NT2/D1 (cell line): ENCODE results near the gene RUNX2.

ENCODE experiments used
- DNase-seq: peaks from one replicate; pipeline ENCODE4 v3.0.0-alpha.2; 2011; ENCODE audit warnings: low read depth, low spot score
- H3K27me3 ChIP-seq: 2 replicates; pipeline ENCODE4 v1.6.0; 2011; ENCODE audit warnings: mild to moderate bottlenecking; ENCODE audit not compliant: insufficient read length, insufficient read depth
- H3K36me3 ChIP-seq: 2 replicates; pipeline ENCODE4 v1.6.1; 2011; ENCODE audit warnings: mild to moderate bottlenecking, low read length, mixed read lengths; ENCODE audit not compliant: insufficient read depth, insufficient read length
- H3K4me1 ChIP-seq: 2 replicates; pipeline ENCODE4 v1.5.1; 2011; ENCODE audit not compliant: insufficient read depth, insufficient read length
- H3K4me3 ChIP-seq: 2 replicates; pipeline ENCODE4 v1.5.1; 2011; ENCODE audit warnings: low read depth; ENCODE audit not compliant: insufficient read length
- H3K9ac ChIP-seq: 2 replicates; pipeline ENCODE4 v1.6.0; 2011; ENCODE audit warnings: low read depth; ENCODE audit not compliant: insufficient read length
- H3K9me3 ChIP-seq: 2 replicates; pipeline ENCODE4 v1.5.1; 2011; ENCODE audit warnings: mild to moderate bottlenecking, low read length; ENCODE audit not compliant: insufficient read depth
- SUZ12 ChIP-seq: IDR thresholded peaks from 2 replicates; pipeline ENCODE4 v1.6.1; 2011; ENCODE audit not compliant: insufficient read length, insufficient read depth; ENCODE audit errors: extremely low read depth
- YY1 ChIP-seq: IDR thresholded peaks from 2 replicates; pipeline ENCODE4 v1.6.1; 2011; ENCODE audit not compliant: insufficient read length, insufficient read depth
- ZNF274 ChIP-seq: IDR thresholded peaks from 2 replicates; pipeline ENCODE4 v1.6.1; 2011; ENCODE audit warnings: mild to moderate bottlenecking, low read depth, low read length

RUNX2 gene

DNA sequence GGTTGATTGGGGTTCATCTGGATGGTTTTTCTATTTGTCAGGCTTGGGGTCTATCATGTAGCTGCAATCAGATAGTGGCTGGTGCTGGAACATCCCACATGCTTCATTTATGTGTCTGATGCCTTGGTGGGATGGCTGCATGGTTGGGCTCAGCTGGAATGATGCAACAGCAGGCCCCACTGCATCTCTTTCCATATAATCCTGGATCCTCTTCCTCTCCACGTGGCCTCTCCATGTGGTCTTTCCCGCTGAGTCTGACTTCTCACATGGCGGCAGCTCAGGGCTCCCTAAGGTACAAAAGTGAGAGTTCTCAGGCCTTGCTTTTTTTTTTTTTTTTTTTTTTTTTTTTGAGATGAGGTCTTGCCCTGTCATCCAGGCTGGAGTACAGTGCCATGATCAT, 114.6 kb downstream of the RUNX2 start:
- Histone ChIP-seq H3K9ac (no peak overlapping the region), H3K27me3 (no peaks in the 10 kb centered on the region), H3K4me1 (no peaks in the 10 kb centered on the region), H3K4me3 (no peak overlapping the region), H3K9me3 (no peaks in the 10 kb centered on the region), H3K36me3 (peaks cover 21% of the 10 kb centered on the region)
- no peak for DNase-seq
- no peak for TF ChIP-seq ZNF274
- TF ChIP-seq SUZ12, result no peak
- no peak for TF ChIP-seq YY1

DNA sequence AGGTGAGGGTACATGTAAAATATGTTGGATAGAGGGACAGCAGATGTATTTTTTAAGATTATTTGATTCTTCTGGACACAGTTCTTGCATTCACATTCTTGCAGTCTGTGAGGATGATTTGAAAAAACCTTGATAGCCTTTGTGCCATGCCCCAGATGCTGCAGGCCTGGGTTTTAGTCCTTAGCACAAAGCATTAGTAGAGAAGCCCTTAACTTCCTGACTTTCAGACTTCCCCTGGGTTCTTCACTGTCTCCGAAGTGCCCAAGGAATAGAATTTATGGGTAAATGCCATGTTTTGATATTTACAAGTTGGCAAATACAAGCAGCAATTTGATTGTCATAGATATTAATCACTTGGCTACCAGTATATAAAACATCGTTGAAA, 117.2 kb downstream of the RUNX2 start:
- H3K4me1 ChIP-seq, result no peaks in the 10 kb centered on the region
- no peak overlapping the region for H3K9ac ChIP-seq
- TF ChIP-seq YY1 (no peak), SUZ12 (no peak), ZNF274 (no peak)
- H3K4me3 ChIP-seq, result no peak overlapping the region
- H3K9me3 ChIP-seq, result no peaks in the 10 kb centered on the region
- peaks cover 18% of the 10 kb centered on the region for H3K36me3 ChIP-seq
- no peak for DNase-seq
- H3K27me3 ChIP-seq, result no peaks in the 10 kb centered on the region

DNA sequence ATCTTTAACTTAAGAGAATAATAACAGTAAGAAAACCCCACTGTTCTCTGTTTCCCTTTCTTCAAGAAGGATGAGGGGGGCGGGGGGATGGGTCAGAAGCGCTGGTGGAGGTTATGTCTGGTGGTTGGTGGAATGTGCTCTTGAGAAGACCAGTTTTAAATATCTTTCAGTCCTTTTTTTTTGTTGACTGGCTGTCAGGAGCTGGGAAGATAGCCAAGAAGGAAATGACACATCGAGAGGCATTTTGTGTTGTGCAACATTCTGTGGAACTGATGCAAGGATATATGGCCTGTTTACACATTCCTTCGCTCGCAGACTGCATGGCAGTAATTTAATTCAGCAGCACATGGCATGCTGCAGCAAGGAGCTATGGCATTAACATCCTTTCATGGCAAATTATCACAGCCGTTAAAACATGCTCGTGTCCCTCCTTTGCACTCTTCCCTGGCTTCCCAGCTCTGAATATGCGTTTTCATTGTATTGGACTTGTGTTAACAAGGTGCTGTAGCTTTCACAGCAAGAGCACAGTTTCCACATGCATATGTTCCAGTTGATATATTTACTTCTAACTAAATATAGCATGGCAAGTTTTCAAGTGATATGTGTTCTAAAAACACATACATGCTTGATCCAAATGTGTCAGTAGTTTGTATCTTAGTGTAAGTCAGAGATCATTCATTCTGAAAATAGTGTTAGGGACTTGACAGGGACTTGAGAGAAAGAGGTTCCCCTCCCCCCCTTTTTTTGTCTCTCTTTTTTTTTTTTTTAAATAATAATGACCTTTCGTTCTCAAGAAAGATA, 117.8 kb downstream of the RUNX2 start:
- H3K9me3 ChIP-seq, result no peaks in the 10 kb centered on the region
- no peak for DNase-seq
- no peak overlapping the region for H3K9ac ChIP-seq
- no peaks in the 10 kb centered on the region for H3K4me1 ChIP-seq
- H3K36me3 ChIP-seq, result peaks cover 23% of the 10 kb centered on the region
- TF ChIP-seq SUZ12 (no peak), YY1 (no peak), ZNF274 (no peak)
- no peak overlapping the region for H3K4me3 ChIP-seq
- H3K27me3 ChIP-seq, result no peaks in the 10 kb centered on the region

DNA sequence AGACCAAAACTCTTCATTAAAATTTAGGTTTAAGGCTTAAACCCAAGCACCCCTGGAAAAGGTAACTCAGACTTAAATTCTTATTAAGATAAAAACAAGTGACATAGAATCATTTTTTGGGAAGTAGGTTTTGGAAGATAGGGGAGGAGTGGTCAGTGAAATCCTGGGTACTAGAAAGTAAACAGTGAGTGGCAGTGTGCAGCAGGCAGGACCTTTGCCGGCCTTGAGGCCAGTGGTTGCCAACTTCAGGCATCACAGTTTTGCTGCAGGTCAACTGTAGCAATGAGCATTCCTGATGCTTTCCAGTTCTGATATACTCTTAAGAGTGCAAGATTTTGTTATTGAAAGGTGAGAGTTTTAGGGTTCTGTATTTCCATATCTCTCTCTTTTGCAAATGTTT, 118.9 kb downstream of the RUNX2 start:
- no peak overlapping the region for H3K9ac ChIP-seq
- no peaks in the 10 kb centered on the region for H3K9me3 ChIP-seq
- H3K4me3 ChIP-seq, result no peak overlapping the region
- TF ChIP-seq ZNF274 (no peak), YY1 (no peak), SUZ12 (no peak)
- H3K36me3 ChIP-seq, result peaks cover 24% of the 10 kb centered on the region
- no peak for DNase-seq
- H3K4me1 ChIP-seq, result no peaks in the 10 kb centered on the region
- no peaks in the 10 kb centered on the region for H3K27me3 ChIP-seq

DNA sequence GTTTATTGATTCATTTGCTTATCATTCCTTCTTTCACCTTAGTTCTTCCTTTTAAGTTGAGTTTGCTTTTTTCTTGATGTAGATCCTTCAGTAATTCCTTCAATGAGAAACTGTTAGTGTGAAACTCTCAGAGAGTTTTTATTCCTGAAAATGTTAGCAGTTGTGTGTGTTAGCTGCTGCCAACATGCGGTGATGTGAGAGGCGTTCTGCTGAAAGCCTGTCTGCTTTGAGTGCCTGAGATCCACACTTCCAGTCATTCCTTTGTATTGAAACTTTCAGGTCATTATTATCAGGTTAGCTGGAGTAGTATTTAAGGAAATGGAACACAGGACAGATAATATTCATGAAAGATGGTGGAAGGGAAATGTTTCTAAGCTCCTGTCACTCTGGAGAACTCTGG, 119.6 kb downstream of the RUNX2 start:
- Histone ChIP-seq H3K4me3 (no peak overlapping the region), H3K9me3 (no peaks in the 10 kb centered on the region), H3K4me1 (no peaks in the 10 kb centered on the region), H3K27me3 (no peaks in the 10 kb centered on the region), H3K36me3 (peaks cover 31% of the 10 kb centered on the region), H3K9ac (no peak overlapping the region)
- DNase-seq, result no peak
- TF ChIP-seq ZNF274, result no peak
- TF ChIP-seq SUZ12, result no peak
- TF ChIP-seq YY1, result no peak

DNA sequence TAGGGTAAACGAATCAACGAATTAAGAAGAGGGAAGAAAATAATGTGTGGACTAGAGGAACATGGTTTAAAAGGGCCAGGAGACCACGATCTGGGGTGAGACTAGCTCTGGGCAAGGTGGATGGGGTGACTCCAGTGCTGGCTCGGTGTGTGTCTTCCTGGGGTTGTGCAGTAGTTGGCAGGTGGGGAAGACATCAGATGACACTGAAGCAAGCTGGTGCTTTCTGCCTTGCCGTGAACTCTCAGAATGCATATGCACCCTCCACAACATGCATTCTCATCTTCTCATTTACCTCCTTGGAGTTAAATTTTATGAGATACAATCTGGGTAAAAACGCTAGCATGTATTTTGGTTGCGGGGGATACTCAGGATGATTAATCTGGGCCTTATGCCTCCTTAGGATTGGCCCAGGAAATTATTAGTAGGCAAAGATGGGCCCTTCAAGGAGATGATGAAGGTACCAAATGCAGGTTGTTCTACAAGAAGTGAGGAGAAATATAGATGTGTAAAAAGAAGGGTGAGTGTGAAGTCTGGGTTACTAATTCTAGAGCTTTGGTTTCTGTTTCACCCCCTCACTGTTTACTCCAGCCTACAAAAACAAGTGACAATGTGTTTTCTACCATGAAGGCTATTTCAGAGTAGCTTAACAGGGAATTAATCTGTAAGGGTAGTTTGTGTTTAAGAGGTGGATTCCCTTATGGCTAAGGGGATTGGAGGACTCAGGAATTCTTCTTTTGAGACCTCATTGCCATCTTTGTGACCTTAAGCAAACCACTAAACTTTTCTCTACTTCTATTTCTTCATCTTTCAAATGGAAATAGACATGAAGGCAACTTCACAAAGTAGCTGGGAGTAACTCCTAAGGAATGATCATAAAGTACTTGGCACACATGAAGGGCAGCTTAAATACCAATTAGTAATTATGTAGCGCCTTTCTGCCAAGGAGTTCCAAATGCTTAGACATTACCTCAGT, 120.6 kb downstream of the RUNX2 start:
- no peaks in the 10 kb centered on the region for H3K4me1 ChIP-seq
- H3K9ac ChIP-seq, result no peak overlapping the region
- no peaks in the 10 kb centered on the region for H3K27me3 ChIP-seq
- no peak for DNase-seq
- H3K4me3 ChIP-seq, result no peak overlapping the region
- no peaks in the 10 kb centered on the region for H3K9me3 ChIP-seq
- no peak for TF ChIP-seq ZNF274
- TF ChIP-seq SUZ12, result no peak
- TF ChIP-seq YY1, result no peak
- H3K36me3 ChIP-seq, result peaks cover 27% of the 10 kb centered on the region

DNA sequence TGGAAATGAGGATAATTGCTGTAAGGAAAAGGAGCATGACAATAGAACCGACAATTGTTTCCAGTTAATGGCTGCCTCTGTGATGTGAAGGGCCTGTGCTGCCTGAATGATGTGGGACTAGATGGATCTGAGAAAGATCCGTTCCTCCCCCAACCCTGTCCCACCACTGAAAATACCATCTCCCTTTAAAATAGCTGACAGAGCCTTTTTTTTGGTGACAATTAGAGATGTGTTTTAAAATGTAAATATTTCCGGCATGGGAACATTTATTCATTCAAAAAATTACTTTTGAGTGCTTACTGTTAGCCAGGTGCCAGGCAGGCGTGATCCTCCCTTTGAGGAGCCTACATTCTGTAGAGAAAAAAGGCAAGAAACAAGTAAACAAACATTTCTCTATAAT, 122.0 kb downstream of the RUNX2 start:
- H3K4me1 ChIP-seq, result peaks cover 2% of the 10 kb centered on the region
- no peak overlapping the region for H3K4me3 ChIP-seq
- no peaks in the 10 kb centered on the region for H3K27me3 ChIP-seq
- DNase-seq, result no peak
- no peaks in the 10 kb centered on the region for H3K9me3 ChIP-seq
- TF ChIP-seq SUZ12 (no peak), ZNF274 (no peak), YY1 (no peak)
- H3K36me3 ChIP-seq, result peaks cover 27% of the 10 kb centered on the region
- no peak overlapping the region for H3K9ac ChIP-seq
